HG02678 (cell line): ENCODE data around the gene SYMPK.

Experiments
- ATAC-seq: cut with Tn5 transposase; IDR thresholded peaks from one replicate; pipeline ENCODE4 v1.9.1; 2021; ENCODE audit warnings: mild to moderate bottlenecking, moderate library complexity; ENCODE audit not compliant: unreplicated experiment

The SYMPK gene

DNA sequence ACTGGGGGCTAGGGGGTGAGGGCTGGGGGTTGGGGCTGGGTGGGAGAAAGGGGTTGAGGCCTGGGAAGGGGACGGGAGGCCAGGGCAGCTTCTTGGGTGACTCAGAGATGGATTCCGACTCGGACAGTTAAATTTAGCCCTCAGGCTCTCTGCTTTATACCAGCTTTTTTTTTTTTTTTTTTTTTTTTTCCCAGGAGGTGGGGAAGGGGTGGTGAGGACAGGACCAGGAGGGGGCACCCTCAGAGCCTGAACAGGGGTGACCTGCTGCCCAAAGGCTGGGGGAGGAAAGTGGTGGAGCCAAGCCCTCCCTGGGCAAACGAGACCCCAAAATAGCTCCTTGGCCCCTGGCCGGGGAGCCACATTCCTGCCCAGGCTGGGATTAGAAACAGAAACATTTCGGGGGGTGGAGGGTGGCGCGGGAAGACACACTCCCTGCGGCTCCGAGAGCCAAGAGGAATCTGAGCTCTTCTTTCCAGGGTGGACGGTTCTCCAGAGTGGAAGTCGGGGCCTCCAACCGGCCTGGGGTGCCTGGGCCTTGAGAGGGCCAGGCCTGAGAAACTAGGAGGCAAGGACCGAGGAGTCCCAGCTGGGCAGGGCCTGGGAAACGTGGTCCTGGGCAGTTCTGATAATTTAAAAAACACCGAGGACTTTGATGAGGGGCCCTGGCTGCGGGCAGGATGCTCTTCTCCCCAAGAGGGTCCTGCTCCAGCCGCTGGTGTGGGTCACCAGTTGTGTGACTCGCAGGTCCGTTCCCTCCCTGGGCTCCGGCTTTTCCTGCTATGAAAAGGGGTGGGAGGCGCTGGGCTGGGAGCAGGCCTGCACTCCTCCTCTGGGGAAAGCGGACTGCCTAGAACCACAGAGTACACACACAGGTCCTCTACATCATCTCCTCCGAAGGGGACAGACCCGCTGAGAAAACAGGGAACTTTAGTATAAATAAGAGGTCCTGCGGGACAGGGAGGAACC lies 79.8 kb downstream of the SYMPK start:
- no peak for ATAC-seq

DNA sequence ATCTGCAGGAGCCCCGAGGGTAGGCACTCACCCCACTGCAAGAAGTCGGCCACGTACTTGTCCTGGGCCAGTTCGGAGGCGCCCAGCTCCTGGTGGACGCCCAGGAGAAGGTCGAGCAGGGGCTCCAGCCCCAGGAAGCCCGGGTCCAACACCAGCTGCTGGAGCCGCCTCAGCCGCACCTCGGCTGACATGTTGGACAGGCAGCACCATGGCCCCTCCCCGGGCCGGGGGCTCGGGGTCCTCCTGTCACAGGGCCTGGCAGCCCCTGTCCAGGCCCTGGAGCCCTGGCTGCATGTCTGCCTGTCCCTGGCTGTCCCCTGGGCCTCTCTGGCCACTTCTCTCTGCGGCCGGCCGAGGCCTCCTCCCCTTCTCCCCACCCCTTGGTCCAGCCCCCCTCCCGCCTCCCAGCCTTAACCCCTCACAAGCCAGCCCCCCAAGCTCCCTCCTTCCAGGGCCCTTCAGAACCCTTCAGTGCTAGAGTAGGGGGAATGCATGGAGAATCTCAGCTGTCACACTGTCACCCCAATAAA lies 80.7 kb downstream of the SYMPK start, which contains the start of gene DMPK:
TSS of gene DMPK (minus strand) at position 329 of the 530 bp plus-strand sequence. CDS start at position 191, 138 bp downstream.
- ATAC-seq, result no peak

DNA sequence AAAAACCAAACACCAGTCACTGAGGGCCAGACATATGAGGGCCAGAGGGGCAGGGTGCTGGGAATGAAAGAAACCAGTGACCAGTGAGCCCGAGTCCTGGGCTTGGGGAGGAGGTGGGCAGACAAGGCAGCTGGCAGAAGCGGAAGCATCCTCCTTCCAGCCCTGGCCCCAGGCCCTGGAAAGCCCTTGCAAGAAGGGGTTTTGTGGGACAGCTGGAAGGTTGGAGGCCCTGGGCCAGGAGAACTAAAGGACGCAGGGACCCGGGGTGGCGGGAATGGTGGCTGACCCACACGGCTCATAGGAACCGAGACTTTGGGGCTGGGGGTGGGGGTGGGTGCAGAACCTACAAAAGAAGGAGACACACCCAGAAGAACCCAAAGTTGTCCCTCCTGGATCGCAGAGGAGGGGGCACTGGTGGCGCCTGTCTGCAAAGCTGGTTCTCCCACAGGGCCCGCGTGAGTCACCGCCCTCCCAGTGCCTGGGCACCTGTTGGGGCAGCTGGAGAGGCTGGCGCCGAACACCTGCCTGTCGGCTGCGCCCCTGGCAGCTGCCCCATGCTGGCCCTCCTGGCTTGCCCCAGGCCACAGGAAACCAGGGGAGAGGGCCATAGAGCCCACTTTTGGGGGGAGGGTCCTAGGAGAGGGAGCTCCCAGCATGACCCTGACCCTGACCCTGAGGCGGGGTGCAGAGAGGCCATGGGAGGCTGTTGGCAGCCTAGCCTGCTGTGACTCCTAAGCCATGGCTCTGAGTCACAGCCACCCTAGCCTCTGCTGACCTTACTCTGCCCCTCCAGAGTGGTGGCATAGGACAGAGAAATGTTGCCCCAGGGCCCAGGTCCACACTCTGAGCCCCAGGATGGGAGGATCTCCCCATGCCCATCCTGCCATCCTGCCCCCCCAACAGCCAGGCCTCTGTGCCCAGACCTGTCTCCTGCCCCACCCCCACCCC lies 81.5 kb downstream of the SYMPK start:
- no peak for ATAC-seq

DNA sequence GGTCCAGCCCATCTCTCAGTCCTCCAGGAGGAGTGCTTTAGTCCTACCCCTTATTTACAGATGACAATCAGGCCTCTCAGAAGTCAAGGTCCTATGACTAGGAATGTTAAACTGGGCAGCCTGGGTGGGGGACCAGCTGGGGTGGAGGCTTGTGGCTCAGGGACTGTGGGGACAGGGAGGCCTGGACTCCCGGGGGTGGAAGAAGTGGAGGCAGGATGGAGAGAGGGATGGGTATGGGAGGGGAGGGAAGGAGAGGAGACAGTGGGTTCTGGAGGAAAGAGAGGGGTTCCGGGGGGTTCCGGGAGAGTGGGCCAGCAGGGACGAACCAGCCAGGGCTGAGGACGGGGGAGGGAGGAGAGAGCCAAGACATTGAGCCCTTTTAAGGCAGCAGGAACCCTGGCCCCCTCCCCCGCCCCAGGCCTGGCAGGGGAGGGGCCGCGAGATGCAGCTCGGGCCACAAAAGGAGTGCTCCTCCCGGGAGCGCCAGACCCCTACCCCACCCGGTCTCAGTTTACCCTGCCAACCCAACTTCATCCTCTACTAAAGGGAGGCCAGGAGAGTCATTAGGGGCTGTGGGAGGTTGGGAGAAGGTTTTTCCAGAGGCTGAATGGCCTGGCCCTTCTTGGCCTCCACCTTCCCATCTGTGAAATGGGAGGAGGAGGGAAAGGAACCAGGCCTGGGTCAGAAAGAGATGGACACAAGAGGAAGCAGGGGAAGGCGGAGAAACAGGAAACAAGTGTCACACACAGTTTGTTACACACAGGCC lies 82.3 kb downstream of the SYMPK start:
- no peak for ATAC-seq

DNA sequence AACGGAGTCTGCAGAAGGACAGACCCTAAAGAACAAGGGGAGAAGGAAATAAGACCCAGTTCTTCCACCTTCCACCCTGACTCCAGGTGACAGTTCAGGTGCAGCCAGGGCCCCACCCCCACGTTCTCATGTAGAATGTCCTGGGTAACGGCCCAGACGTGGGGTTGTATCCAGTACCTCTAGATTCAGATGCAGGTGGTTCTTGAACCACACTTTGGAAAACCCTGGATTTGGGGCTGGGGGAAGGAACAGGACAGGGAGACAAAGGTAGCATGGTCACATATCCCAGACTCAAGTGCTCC lies 82.8 kb downstream of the SYMPK start:
- no peak for ATAC-seq

DNA sequence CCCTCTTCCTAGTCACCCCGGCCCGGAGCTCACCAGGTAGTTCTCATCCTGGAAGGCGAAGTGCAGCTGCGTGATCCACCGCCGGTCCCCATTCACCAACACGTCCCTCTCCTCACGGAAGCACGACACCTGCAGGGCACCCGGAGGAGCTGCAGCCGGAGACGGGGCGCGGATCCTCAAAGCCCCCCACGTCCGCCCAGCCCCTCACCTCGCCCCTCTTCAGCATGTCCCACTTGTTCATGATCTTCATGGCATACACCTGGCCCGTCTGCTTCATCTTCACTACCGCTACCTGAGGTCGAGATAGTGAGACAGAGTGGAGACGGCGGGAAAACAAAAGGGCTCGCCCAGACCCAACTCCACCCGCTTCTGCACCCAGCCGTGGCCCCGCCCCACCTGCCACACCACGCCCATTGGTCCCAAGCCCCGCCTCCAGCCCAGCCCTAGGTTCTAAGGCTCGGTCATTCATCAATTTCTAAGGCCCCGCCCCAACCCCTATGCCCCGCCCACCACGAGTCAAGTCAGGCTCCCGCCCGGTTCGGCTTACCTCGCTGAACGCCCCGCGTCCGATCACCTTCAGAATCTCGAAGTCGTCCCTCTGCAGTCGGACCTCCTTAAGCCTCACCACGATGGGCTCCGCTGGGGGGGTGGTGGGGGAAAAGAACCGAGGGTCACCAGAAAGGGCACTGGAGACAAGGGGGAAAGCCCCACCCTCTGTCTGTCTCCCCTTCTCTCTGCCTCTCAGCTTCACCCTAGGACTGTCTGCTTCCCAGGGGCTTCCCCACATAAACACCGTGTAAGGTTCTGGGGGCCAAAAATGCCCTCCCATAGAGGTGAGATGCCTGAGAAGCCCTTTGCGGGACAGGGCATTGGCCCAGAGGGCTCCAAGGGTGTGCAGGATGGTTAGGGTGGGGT lies 83.5 kb downstream of the SYMPK start:
- peak; percentile 83 for ATAC-seq

DNA sequence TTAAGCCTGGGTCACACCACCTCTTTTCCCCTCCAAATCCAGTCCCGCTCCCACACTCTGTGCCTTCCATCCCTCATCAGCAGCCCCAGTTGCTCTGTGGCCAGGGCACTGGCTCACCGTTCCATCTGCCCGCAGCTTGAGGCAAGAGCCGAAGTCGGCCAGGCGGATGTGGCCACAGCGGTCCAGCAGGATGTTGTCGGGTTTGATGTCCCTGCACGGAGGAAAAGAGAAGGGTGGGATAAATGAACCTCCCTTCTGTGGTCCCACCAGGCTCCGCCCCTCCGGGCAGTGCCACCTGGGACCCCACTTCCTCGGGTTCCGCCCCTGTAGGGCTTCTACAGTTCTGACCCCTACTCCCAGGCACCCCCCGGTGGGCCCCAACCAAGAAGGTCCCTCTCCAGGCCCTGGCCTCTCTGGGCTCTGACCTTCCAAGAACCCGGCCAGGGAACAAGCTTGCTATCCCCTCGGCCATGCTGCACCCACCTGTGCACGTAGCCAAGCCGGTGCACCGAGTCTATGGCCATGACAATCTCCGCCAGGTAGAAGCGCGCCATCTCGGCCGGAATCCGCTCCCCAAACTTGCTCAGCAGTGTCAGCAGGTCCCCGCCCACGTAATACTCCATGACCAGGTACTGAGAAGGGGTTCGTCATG lies 84.8 kb downstream of the SYMPK start:
- no peak for ATAC-seq

DNA sequence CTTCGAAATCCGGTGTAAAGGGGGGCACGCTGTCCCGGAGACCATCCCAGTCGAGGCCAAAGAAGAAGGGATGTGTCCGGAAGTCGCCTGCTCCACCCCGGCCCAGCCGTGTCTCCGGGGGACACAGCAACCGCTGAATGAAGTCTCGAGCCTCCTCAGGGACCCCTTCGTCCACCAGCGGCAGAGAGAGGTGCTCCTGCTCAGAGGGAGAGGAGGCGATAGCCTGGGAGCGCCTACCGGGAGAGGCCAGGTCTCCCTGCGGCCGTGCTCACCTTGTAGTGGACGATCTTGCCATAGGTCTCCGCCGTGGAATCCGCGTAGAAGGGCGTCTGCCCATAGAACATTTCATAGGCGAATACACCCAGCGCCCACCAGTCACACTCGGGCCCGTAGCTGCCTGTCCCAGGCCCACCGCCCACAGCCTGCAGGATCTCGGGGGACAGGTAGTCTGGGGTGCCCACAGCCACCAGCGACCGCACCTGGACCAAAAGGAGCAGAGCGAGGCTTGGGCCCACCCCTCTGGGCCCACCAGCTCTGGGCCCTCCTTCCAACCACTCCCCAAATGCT lies 85.5 kb downstream of the SYMPK start:
- ATAC-seq, result no peak

DNA sequence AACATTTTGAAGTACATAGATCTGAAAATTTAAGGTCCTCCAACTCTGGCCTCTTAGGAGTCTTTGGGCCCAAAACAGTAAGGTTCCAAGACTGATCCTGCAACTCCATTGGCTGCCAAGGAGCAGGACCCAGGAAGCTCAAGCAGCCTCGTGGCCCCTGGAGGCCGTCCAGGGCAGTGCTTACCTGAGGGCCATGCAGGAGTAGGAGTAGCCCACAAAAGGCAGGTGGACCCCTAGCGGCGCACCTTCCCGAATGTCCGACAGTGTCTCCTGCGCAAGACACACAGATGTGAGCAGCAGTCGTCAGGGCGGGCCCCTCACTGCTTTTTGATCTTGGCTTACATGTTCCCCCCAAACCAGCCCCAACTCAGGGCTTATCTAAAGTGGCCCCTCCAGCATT lies 88.2 kb downstream of the SYMPK start:
- ATAC-seq, result no peak

DNA sequence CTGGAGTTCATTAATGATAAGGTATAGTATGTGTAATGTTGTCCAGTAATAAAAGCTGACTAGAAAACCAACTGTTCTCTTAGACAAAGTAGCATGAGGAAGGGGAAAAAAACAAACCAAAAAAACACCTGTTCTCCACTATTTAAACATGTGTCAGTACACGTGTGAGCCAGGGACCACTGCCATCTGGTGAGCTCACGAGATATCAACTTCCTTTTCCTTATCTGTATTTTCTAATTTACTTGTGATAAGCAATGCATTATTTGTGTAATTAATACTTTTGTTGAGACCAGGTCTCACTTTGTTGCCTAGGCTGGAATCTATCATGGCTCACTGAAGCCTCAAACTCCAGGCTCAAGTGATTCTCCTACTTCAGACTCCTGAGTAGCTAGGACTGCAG lies 89.6 kb downstream of the SYMPK start:
- no peak for ATAC-seq

DNA sequence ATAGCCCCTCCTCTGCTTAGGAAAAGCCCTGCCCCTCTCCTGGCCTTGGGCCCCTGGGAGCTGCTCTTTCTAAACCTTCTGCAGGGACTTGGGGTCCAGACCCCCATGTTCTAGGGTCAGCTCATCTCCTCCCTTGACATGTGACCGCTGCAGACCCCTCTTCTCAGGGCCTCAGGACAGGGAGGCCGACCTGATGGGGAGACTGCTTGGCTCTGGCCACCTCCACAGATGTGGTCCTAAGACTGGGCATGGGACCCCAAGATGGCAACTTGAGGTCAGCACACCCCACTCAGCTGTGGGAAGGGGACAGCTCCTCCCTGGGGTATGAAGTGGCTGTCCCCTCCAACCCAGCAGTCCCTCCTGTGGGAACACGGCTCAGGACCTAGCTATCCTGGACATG lies 90.0 kb downstream of the SYMPK start:
- ATAC-seq, result no peak

DNA sequence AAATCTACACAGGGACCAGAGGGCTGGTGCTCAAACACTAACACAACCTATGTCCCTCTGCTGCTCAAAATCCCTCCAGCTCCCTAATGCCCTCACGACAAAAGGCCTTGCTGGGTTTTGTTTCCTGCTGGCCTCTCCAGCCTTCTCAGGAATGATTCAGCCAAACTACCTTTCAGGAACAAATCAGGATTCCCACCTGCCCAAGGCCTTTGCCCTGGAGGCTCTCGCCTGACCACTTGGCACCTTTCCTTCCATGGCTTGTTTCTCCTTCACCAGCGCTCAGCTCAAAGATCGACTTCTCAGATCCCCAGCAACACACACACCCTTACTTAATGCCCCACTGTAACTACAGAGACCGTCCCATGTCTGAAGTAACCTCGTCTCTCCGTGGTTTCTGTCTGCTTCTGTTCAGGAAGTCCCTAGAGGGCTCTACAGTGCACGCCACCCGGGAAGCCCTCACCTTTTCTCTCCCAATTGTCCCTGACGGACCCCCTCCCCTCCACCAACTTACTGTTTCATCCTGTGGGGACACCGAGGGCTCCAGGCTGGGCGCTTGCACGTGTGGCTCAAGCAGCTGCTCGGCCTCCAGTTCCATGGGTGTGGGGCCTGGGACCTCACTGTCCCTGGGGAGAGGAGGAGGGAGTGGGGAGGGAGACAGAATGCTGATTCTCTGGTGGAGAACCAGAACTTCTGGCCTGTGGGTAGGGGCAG lies 90.7 kb downstream of the SYMPK start:
- no peak for ATAC-seq

DNA sequence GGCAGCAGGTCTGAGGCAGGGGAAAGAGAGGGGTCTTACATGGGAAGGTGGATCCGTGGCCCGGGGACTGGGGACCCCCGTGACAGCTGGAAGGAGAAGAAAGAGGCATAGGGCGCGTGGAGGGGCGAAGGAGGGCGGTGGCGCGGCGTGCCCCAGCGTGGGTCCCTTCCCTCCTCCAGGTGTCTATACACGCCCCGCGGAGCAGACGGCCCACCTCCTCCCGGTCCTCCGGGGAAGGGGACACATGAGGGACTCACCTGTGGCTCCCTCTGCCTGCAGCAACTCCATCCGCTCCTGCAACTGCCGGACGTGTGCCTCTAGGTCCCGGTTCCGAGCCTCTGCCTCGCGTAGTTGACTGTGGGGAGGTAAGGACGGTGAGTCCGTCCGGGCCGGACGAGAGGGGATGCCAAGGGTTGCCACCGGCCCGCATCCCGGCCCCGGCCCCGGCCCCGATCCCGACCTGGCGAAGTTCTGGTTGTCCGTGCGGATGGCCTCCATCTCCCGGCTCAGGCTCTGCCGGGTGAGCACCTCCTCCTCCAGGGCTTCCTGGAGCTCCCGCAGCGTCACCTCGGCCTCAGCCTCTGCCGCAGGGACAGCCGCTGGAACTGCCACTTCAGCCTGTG lies 91.5 kb downstream of the SYMPK start:
- no peak for ATAC-seq

DNA sequence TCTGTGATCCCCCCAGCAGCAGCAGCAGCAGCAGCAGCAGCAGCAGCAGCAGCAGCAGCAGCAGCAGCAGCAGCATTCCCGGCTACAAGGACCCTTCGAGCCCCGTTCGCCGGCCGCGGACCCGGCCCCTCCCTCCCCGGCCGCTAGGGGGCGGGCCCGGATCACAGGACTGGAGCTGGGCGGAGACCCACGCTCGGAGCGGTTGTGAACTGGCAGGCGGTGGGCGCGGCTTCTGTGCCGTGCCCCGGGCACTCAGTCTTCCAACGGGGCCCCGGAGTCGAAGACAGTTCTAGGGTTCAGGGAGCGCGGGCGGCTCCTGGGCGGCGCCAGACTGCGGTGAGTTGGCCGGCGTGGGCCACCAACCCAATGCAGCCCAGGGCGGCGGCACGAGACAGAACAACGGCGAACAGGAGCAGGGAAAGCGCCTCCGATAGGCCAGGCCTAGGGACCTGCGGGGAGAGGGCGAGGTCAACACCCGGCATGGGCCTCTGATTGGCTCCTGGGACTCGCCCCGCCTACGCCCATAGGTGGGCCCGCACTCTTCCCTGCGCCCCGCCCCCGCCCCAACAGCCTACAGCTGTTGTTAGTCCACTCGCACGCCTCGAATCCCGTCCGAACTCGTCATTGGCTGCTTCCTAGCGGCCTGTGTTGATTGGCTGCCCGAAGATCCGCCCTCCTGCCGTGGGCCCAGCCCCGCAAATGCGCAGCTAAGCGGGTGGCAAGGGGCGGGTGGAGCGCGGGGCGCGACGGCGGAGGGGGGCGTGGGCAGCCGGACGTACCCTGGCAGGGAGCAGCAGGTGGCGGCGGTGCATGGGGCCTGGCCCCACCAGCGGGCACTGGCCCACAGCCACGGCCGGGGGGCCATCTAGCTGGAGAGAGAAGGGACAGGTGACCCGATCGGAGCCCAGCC lies 92.5 kb downstream of the SYMPK start:
- ATAC-seq, result peak; percentile 44

DNA sequence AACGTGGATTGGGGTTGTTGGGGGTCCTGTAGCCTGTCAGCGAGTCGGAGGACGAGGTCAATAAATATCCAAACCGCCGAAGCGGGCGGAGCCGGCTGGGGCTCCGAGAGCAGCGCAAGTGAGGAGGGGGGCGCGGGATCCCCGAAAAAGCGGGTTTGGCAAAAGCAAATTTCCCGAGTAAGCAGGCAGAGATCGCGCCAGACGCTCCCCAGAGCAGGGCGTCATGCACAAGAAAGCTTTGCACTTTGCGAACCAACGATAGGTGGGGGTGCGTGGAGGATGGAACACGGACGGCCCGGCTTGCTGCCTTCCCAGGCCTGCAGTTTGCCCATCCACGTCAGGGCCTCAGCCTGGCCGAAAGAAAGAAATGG lies 93.1 kb downstream of the SYMPK start:
- no peak for ATAC-seq

DNA sequence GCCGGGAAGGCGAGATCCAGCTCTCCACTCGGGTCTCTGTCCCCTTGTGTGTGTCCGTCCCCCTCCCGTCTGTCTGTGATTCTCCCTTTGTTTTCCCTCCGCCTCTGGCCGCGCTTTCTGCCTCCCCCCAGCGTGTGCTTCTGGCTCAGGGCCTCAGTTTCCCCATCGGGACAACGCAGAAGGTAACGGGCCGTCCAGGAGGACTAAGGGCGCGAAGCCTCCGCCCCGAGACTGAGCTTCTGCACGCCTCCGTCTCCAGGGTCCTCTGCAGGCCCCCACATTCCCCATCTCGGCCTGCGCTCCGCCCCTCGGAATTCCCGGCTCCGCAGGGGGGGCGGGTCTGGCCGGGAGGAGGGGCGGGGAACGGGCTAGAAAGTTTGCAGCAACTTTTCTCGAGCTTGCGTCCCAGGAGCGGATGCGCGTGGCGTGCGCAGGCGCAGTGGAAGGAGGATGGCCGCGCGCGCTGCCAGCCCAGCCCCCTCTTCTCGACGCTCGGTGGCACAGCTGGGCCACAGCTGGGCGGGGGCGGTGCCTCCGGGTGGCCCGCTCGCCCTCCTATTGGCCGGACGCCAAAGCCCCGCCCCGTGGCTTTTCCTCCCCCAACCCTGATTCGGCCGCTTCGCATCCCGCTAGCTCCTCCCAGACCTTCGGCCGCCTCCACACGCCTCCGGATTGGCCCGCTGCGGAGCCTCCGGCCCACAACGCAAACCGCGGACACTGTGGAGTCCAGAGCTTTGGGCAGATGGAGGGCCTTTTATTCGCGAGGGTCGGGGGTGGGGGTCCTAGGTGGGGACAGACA lies 93.8 kb downstream of the SYMPK start, which contains the start of gene SIX5:
TSS of gene SIX5 (minus strand) at position 269 of the 799 bp plus-strand sequence. CDS start 408 bp downstream, outside the sequence.
- peak; percentile 59 for ATAC-seq
